ENCODE measurements around the gene RASSF5. TPM values are rescaled to one million over a fixed set of nuclear protein-coding genes. Genes with fewer than 3 reads are reported as not detected.

Gene RASSF5
- polyA plus RNA-seq, 4 donors, result 1.6 to 7.3 (median 4.4) TPM

DNA sequence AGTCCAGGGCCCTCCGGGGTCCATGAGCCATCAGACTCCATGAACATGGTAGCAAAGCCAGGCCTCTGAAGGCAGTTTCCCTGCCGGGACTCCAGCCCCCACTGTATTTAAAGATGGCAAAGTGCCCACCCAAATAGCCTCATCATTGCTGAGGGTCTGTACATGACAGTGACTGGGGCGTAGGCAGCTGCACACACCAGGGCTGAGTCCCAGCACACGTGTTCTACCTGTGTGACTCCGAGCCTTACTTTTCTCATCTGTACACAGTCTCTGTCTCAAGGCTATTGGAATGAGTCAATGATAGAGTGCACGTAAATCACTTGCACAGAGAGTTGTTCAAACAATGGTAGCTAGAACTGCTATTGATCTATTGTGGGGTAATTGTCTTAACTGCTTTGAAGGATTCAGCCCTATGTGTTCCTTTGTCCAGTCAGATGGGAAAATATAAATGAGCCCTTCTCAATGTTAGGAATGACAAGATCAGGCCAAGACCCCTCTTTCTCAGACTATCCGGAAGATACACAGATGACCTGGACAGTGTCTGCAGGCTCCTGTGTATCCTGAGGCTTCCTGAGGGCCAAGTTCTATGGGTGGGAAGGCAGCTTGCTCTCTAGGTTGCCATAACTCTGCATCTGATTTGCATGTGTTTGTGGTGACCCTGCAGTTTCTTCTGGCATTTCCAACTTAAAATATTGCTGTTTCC lies 48.9 kb downstream of the RASSF5 start:
- Histone ChIP-seq H3K4me3 (ENCODE audit: low read depth in 1 of 3, low read length in 3 of 3) (no peak overlapping the region), H3K4me1 (ENCODE audit: control insufficient read depth in 3 of 3, insufficient read depth in 2 of 3, low read depth in 1 of 3, low read length in 2 of 3) (peaks cover 0 to 20% (median 6%) of the 10 kb centered on the region in 3 donors), H3K27ac (ENCODE audit: low read depth in 1 of 3, low read length in 2 of 3) (peak overlapping the region in 1 of 3 donors; percentile 62), H3K9me3 (ENCODE audit: control insufficient read depth in 2 of 2, insufficient read depth in 1 of 2, low read depth in 1 of 2, low read length in 1 of 2) (no peaks in the 10 kb centered on the region), H3K36me3 (ENCODE audit: control insufficient read depth in 3 of 3, insufficient read depth in 2 of 3, low read depth in 1 of 3, low read length in 3 of 3) (no peaks in the 10 kb centered on the region), H3K27me3 (ENCODE audit: control insufficient read depth in 3 of 3, insufficient read depth in 3 of 3, low read length in 3 of 3) (peaks cover 0 to 27% (median 0%) of the 10 kb centered on the region in 3 donors)
- WGBS, 3 donors, result 74 to 85% (median 77%) methylated on average over 7 of the region's 7 CpGs
- DNase-seq (no peak), FAIRE-seq (no peak)

DNA sequence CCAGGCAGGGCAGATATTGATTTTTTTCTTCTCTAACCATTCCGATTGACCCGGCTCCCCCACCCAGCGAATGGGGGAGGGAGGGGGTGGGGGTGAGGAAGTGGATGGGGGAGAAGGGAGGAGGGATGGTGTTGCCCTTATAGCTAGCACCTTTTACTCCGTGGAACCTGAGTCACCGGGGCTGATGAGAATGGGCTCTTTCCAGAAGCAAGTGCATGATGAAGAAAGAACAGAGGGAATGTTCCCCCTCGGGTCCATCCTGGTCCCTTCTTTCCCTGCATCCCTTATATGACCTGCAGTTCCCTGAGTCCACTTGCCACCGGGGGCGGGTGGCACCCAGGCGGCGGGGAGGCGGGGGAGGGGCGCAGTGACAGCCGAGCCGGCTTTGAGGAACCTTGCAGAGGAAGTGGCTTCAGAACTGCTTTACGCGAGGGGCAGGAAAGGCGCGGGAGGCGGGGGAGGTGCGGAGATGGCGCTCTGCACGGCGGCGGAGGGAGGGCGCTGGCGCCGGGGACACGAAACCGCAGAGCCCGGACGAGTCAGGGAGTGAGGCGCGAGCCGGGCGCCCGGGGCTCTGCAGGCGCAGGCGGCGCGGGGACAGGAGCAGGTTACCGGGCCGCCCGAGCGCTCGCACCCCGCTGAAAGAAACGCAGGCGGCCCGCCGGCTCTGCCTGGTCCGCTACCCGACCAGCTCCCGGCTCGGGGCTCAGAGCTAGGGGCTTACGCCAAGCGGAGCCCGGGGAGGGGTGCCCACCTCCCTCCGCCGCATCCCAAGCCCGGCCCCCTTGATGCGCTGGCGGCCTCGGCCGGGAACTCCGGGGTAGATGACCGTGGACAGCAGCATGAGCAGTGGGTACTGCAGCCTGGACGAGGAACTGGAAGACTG lies 49.7 kb downstream of the RASSF5 start:
- H3K27ac ChIP-seq (ENCODE audit: low read depth in 1 of 3, low read length in 2 of 3), result peak overlapping the region in 2 of 3 donors; percentile 56 to 88

DNA sequence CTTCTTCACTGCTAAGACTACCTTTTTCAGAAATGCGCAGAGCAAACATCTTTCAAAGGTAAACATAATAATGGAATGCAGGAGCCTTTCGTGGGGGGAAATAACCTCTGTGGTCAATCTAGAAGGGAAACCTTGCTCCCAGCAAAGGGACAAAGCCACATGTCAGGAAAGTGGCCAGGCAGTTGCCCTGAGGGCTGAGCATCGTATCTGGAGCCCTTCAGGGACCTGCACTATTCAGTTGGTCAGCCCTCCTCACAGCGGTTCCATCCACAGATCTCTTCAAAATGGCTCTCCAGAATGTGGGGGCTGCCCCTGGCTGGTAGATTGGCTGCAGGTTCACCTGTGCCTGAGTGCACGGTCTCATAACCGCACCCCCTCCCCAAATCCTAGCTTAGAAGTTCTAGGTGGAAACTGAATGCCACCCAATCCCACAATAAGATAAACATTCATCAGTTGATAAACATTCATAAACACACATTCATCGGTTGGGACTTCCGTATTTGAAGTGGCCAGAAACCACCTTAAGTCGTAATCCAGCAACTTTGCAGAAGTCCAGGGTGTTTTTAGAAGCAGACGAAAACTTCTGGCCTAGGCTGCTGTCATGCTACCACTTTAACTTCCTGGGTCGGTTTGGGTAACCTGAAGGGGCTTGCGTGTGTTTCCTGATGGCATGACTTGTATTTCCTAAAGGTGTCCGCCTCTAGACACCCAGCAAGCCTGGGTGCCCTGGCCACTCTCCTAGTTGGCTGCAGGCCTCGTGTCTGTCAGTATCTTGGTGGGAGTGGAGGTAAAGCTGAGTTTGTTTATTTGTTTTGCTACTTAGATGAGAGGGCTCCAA lies 50.5 kb downstream of the RASSF5 start:
- H3K27me3 ChIP-seq (ENCODE audit: control insufficient read depth in 3 of 3, insufficient read depth in 3 of 3, low read length in 3 of 3), result peaks cover 0 to 27% (median 0%) of the 10 kb centered on the region in 3 donors
- FAIRE-seq (no peak), DNase-seq (no peak)
- peaks cover 0 to 20% (median 6%) of the 10 kb centered on the region in 3 donors for H3K4me1 ChIP-seq (ENCODE audit: control insufficient read depth in 3 of 3, insufficient read depth in 2 of 3, low read depth in 1 of 3, low read length in 2 of 3)
- no peaks in the 10 kb centered on the region for H3K9me3 ChIP-seq (ENCODE audit: control insufficient read depth in 2 of 2, insufficient read depth in 1 of 2, low read depth in 1 of 2, low read length in 1 of 2)
- peak overlapping the region; percentile 24 to 65 (median 30) for H3K4me3 ChIP-seq (ENCODE audit: low read depth in 1 of 3, low read length in 3 of 3)
- peak overlapping the region in 2 of 3 donors; percentile 56 to 88 for H3K27ac ChIP-seq (ENCODE audit: low read depth in 1 of 3, low read length in 2 of 3)
- WGBS, 3 donors, result 47 to 59% (median 55%) methylated on average over 14 of the region's 14 CpGs
- no peaks in the 10 kb centered on the region for H3K36me3 ChIP-seq (ENCODE audit: control insufficient read depth in 3 of 3, insufficient read depth in 2 of 3, low read depth in 1 of 3, low read length in 3 of 3)

More for the DNA sequence above, 49.7 kb downstream of the RASSF5 start:
- no peaks in the 10 kb centered on the region for H3K36me3 ChIP-seq (ENCODE audit: control insufficient read depth in 3 of 3, insufficient read depth in 2 of 3, low read depth in 1 of 3, low read length in 3 of 3)
- peak overlapping the region; percentile 24 to 65 (median 30) for H3K4me3 ChIP-seq (ENCODE audit: low read depth in 1 of 3, low read length in 3 of 3)
- 1% methylated on average over 54 to 67 of the region's 67 CpGs for WGBS, 3 donors
- no peaks in the 10 kb centered on the region for H3K9me3 ChIP-seq (ENCODE audit: control insufficient read depth in 2 of 2, insufficient read depth in 1 of 2, low read depth in 1 of 2, low read length in 1 of 2)
- peaks cover 0 to 27% (median 0%) of the 10 kb centered on the region in 3 donors for H3K27me3 ChIP-seq (ENCODE audit: control insufficient read depth in 3 of 3, insufficient read depth in 3 of 3, low read length in 3 of 3)
- DNase-seq (peak; percentile 60), FAIRE-seq (no peak)
- peaks cover 0 to 20% (median 6%) of the 10 kb centered on the region in 3 donors for H3K4me1 ChIP-seq (ENCODE audit: control insufficient read depth in 3 of 3, insufficient read depth in 2 of 3, low read depth in 1 of 3, low read length in 2 of 3)

DNA sequence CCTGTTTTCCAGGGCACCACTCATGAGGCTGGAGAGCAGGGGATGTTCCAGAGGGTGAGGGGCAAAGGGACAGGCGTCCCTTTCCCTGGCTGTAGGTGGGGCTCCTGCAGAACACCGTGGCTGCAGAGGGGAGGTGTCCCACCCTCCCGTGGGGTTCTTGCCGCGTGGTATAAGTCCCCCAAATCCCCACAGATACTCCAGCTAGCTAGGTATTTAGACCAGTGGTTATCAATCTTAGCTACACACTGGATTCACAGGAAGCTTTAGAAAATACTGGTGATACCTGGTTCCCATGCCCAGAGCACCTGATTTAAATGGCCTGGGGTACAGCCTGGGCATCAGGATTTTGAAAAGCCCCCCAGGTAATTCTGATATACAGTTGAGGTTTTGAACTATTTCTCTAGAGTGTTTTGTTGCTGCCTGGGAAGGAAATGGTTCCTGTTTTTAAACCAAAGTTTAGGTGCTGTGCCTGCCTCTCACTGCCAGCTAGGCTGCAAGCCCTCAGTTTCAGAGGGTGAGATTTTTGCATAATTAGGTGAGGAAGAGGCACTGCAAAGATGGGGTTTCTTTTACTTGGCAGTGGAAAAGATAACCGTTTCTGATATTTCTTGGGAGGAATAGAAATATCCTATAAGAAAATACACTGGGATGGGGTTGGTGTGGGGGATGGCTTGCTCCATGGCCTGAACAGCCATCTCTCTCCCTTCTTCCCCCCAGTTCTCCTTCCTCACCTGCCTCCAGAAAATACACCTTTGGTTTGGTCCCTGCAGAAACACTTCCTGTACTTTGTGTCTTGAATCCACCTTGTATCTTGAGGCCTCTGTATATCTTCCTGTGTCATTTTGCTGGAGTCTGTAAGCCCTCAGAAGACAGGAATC lies 51.7 kb downstream of the RASSF5 start:
- Histone ChIP-seq H3K4me3 (ENCODE audit: low read depth in 1 of 3, low read length in 3 of 3) (peak overlapping the region; percentile 1 to 65 (median 24)), H3K27ac (ENCODE audit: low read depth in 1 of 3, low read length in 2 of 3) (peak overlapping the region in 1 of 3 donors; percentile 88), H3K36me3 (ENCODE audit: control insufficient read depth in 3 of 3, insufficient read depth in 2 of 3, low read depth in 1 of 3, low read length in 3 of 3) (no peaks in the 10 kb centered on the region), H3K4me1 (ENCODE audit: control insufficient read depth in 3 of 3, insufficient read depth in 2 of 3, low read depth in 1 of 3, low read length in 2 of 3) (peaks cover 0 to 20% (median 6%) of the 10 kb centered on the region in 3 donors), H3K9me3 (ENCODE audit: control insufficient read depth in 2 of 2, insufficient read depth in 1 of 2, low read depth in 1 of 2, low read length in 1 of 2) (no peaks in the 10 kb centered on the region), H3K27me3 (ENCODE audit: control insufficient read depth in 3 of 3, insufficient read depth in 3 of 3, low read length in 3 of 3) (peaks cover 0 to 27% (median 0%) of the 10 kb centered on the region in 3 donors)
- FAIRE-seq (no peak), DNase-seq (no peak)
- WGBS, 3 donors, result 41 to 75% (median 63%) methylated on average over 6 of the region's 6 CpGs

DNA sequence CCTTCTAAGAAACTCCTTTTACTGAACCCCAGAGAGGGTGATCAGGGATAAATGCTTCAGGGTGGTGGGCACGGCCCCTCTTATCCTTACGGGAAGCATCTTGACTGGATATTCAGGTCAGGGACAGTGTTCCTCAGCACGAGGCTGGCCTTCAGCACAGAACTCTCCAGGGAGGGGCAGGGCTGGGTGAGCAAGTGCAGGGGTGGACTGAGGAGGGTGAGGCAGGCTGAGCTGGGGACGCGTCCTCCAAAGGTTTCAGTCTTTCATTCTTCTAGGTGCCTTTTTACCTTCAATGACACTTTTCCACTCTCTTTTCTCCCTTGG lies 52.3 kb downstream of the RASSF5 start:
- Histone ChIP-seq H3K27ac (ENCODE audit: low read depth in 1 of 3, low read length in 2 of 3) (peak overlapping the region in 2 of 3 donors; percentile 31 to 73), H3K4me3 (ENCODE audit: low read depth in 1 of 3, low read length in 3 of 3) (peak overlapping the region in 1 of 3 donors; percentile 65), H3K9me3 (ENCODE audit: control insufficient read depth in 2 of 2, insufficient read depth in 1 of 2, low read depth in 1 of 2, low read length in 1 of 2) (no peaks in the 10 kb centered on the region), H3K36me3 (ENCODE audit: control insufficient read depth in 3 of 3, insufficient read depth in 2 of 3, low read depth in 1 of 3, low read length in 3 of 3) (no peaks in the 10 kb centered on the region), H3K4me1 (ENCODE audit: control insufficient read depth in 3 of 3, insufficient read depth in 2 of 3, low read depth in 1 of 3, low read length in 2 of 3) (peaks cover 0 to 20% (median 6%) of the 10 kb centered on the region in 3 donors), H3K27me3 (ENCODE audit: control insufficient read depth in 3 of 3, insufficient read depth in 3 of 3, low read length in 3 of 3) (peaks cover 0 to 27% (median 0%) of the 10 kb centered on the region in 3 donors)
- 52 to 75% (median 71%) methylated on average over 5 of the region's 5 CpGs for WGBS, 3 donors
- no peak for DNase-seq
- no peak for FAIRE-seq

- peaks cover 0 to 24% (median 0%) of the 10 kb centered on the region in 3 donors for H3K27me3 ChIP-seq (ENCODE audit: control insufficient read depth in 3 of 3, insufficient read depth in 3 of 3, low read length in 3 of 3)
- no peaks in the 10 kb centered on the region for H3K36me3 ChIP-seq (ENCODE audit: control insufficient read depth in 3 of 3, insufficient read depth in 2 of 3, low read depth in 1 of 3, low read length in 3 of 3)
- peak overlapping the region in 2 of 3 donors; percentile 31 to 73 for H3K27ac ChIP-seq (ENCODE audit: low read depth in 1 of 3, low read length in 2 of 3)
- no peaks in the 10 kb centered on the region for H3K9me3 ChIP-seq (ENCODE audit: control insufficient read depth in 2 of 2, insufficient read depth in 1 of 2, low read depth in 1 of 2, low read length in 1 of 2)
- no peak for FAIRE-seq
- peak overlapping the region in 1 of 3 donors; percentile 65 for H3K4me3 ChIP-seq (ENCODE audit: low read depth in 1 of 3, low read length in 3 of 3)
- DNase-seq, result peak in 1 of 2 donors; percentile 48
- 63 to 76% (median 70%) methylated on average over 10 of the region's 10 CpGs for WGBS, 3 donors
- peaks cover 0 to 20% (median 6%) of the 10 kb centered on the region in 3 donors for H3K4me1 ChIP-seq (ENCODE audit: control insufficient read depth in 3 of 3, insufficient read depth in 2 of 3, low read depth in 1 of 3, low read length in 2 of 3)
Observed at GRCh38 chr1:206560007-206560716, 52.8 kb downstream of the RASSF5 start.
